Lung (tissue), 12 donors: ENCODE data around the gene LIME1. TPM values are rescaled to one million over a fixed set of nuclear protein-coding genes. Genes with fewer than 3 reads are reported as not detected.

Experiments
- ATAC-seq: fragments of 200-7000 bp; cut with Tn5 transposase; one replicate; pipeline ENCODE4 v1.9.1; 2020; ENCODE audit warnings: moderate number of reproducible peaks; ENCODE audit not compliant: insufficient read depth, low FRiP score
- DNase-seq, 3 donors: peaks; one replicate each; pipeline ENCODE4 v3.0.0-alpha.2; 2013 to 2017
- H3K27ac ChIP-seq, 2 donors: one replicate each; pipeline ENCODE4 v1.5.1; 2013; ENCODE audit warnings: mild to moderate bottlenecking in 2 of 2, moderate library complexity in 2 of 2, control low read depth in 1 of 2, inconsistent platforms in 1 of 2, low read depth in 1 of 2, low read length in 1 of 2
- H3K27me3 ChIP-seq, 3 donors: one replicate each; pipeline ENCODE4 v1.5.1; 2013; ENCODE audit warnings: low read length in 2 of 3; ENCODE audit not compliant: control insufficient read depth in 3 of 3, insufficient read depth in 3 of 3
- H3K36me3 ChIP-seq, 4 donors: one replicate each; pipeline ENCODE4 v1.5.1; 2013; ENCODE audit warnings: low read length in 4 of 4, mild to moderate bottlenecking in 1 of 4, moderate library complexity in 1 of 4; ENCODE audit not compliant: control insufficient read depth in 4 of 4, insufficient read depth in 4 of 4
- H3K4me1 ChIP-seq, 5 donors: one replicate each; pipeline ENCODE4 v1.5.1; 2013; ENCODE audit warnings: low read length in 5 of 5, mild to moderate bottlenecking in 2 of 5, moderate library complexity in 1 of 5; ENCODE audit not compliant: control insufficient read depth in 5 of 5, insufficient read depth in 5 of 5
- H3K4me3 ChIP-seq: one replicate; pipeline ENCODE4 v1.5.1; 2013; ENCODE audit warnings: mild to moderate bottlenecking, control low read depth, moderate library complexity
- H3K9ac ChIP-seq, 2 donors: one replicate each; pipeline ENCODE4 v1.5.1; 2013; ENCODE audit warnings: low read length in 2 of 2, control low read depth in 1 of 2; ENCODE audit not compliant: insufficient read depth in 1 of 2
- H3K9me3 ChIP-seq, 4 donors: one replicate each; pipeline ENCODE4 v1.5.1; 2013; ENCODE audit warnings: low read length in 3 of 4, mild to moderate bottlenecking in 1 of 4, moderate library complexity in 1 of 4; ENCODE audit not compliant: control insufficient read depth in 4 of 4, insufficient read depth in 3 of 4
- CTCF ChIP-seq: IDR thresholded peaks from 2 replicates; pipeline ENCODE4 v1.5.1; 2012; ENCODE audit warnings: mild to moderate bottlenecking; ENCODE audit errors: control extremely low read depth, extremely low read depth
- WGBS, 2 donors: extraction: QIAGEN DNeasy Blood & Tissue Kit; methylation state at CpG; one replicate each; pipeline ENCODE4 v1.1.7; 2013; 5-methylcytosine and 5-hydroxymethylcytosine counted together
- polyA plus RNA-seq, 2 donors: library from polyadenylated mRNA; stranded (reverse); fragments of 200-250 nt; gene quantifications; one replicate each; pipeline ENCODE4 v1.2.1, GENCODE V29; 2013
- total RNA-seq, 2 donors: library from RNA; depleted of rRNA in 1 of 2; stranded (reverse); fragments of >200 nt in 1 of 2; gene quantifications; one replicate each; pipeline ENCODE4 v1.2.1, GENCODE V29; 2014 to 2021
- donor health status: control.
- donor health status: control.
- donor health status: Bipolar disorder and iron deficiency.
- donor health status: healthy.
- donor health status: DM: yes; HTN: yes; CAD: no.

Gene LIME1
- total and polyA plus RNA-seq, 4 donors = 6.2 to 19.9 (median 10.2) TPM

GRCh38 chr20:63744574-63745423, 8.3 kb downstream of the LIME1 start:
- no peak for TF ChIP-seq CTCF
- peaks cover 0 to 33% (median 8%) of the 10 kb centered on the region in 4 donors for H3K36me3 ChIP-seq
- H3K4me1 ChIP-seq = peaks cover 0 to 20% (median 11%) of the 10 kb centered on the region in 5 donors
- no peaks in the 10 kb centered on the region for H3K9me3 ChIP-seq
- ATAC-seq = no peak
- H3K27ac ChIP-seq = no peak overlapping the region
- H3K27me3 ChIP-seq = no peaks in the 10 kb centered on the region
- 73 to 81% methylated on average over 25 of the region's 25 CpGs for WGBS, 2 donors
- peak in 1 of 3 donors; percentile 13 for DNase-seq
- no peak overlapping the region for H3K9ac ChIP-seq
- H3K4me3 ChIP-seq = no peak overlapping the region

GRCh38 chr20:63745424-63745805, 9.0 kb downstream of the LIME1 start:
- WGBS, 2 donors = 81 to 82% methylated on average over 15 of the region's 15 CpGs
- Histone ChIP-seq H3K4me1 (peaks cover 0 to 20% (median 11%) of the 10 kb centered on the region in 5 donors), H3K27ac (no peak overlapping the region), H3K9ac (no peak overlapping the region), H3K4me3 (no peak overlapping the region), H3K27me3 (no peaks in the 10 kb centered on the region), H3K36me3 (peaks cover 0 to 34% (median 8%) of the 10 kb centered on the region in 4 donors), H3K9me3 (no peaks in the 10 kb centered on the region)
- ATAC-seq = no peak
- DNase-seq = peak in 1 of 3 donors; percentile 11
- TF ChIP-seq CTCF = no peak

DNA sequence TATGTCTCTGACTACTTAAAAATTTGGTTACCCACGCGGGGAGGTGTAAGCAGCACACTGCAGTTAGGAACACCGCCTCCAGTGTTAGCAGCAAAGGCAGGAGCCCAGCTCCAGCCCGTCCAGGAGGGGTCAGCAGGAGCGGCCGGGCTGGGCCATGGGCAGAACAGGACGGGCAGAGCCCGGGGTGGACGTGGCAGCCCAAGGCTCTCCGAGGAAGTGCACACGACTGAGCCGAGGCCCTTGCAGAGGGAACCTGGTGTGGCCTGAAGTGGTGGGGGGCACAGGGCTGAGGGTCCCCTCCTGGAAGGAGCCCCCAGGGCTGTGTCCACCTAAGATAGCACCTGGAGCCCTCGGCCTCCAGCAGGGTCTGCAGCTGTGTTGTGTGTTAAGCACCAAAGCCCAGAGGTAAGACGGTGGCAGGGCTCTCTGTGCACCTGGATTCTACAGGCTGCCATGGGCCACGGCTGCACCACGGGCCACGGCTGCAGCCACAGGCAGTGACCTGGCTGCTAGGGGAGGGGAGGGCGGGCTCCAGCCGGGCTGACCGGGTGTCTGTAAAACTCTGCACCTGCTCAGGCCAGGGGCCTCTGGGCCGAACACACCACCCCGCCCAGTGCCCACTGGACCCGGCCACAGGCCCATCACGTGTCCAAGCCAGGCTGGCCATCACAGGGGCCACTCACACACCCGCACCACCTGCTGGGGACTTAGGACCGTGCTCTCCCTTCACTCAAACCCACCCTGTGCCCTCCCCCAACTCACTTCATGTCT, 9.7 kb downstream of the LIME1 start:
- H3K4me1 ChIP-seq = peaks cover 0 to 18% (median 9%) of the 10 kb centered on the region in 5 donors
- WGBS, 2 donors = 91 to 94% methylated on average over 24 to 26 of the region's 26 CpGs
- no peaks in the 10 kb centered on the region for H3K27me3 ChIP-seq
- ATAC-seq (no peak), DNase-seq (peak in 1 of 3 donors; percentile 11)
- no peak overlapping the region for H3K4me3 ChIP-seq
- H3K27ac ChIP-seq = no peak overlapping the region
- peaks cover 0 to 34% (median 5%) of the 10 kb centered on the region in 4 donors for H3K36me3 ChIP-seq
- H3K9ac ChIP-seq = no peak overlapping the region
- H3K9me3 ChIP-seq = no peaks in the 10 kb centered on the region
- no peak for TF ChIP-seq CTCF
